Central memory CD4-positive, alpha-beta T cell (primary cell): ENCODE measurements around the gene DNAJA4.

Experiments used
- DNase-seq: peaks from one replicate; pipeline ENCODE4 v3.0.0; 2022

Gene DNAJA4

GRCh38 chr15:78317145-78317836, 52.9 kb downstream of the DNAJA4 start:
- no peak for DNase-seq

DNA sequence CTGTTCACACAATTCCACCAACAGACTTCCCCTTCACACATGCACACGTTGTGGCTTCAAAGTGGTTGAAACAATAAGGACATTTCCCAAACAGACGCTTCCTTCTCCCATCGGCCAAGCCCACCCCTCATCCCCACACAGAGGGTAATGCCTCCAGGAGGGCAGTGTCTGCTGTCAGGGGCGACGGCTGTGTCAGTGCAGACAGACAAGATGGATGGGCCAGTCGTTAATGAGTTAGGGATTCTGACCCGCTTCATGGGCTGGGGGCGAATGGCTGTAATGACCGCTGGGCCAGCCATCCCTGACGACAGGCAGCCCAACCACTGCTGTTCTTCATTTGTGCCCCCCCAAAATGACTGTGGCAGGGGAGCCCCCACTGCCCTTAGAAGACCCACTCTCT, 55.2 kb downstream of the DNAJA4 start:
- no peak for DNase-seq

DNA sequence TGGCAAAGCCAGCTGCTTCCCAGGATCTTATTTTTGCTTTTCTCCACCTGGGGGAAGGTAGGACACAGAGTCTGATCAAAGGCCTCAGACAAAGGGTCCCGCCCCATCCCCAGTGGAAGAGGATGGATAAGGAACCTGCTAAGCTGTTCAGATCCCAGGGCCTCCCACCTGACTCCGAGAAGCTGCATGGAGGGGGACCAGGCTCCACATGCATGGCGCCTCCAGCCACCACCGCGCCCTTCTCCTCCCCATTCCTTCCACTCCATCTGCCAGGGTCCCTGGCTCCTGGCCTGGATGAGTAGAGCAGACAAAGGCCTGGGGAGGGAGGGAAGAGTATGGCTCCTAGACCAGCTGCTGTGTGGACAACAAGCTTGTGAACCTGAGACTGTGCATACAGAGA, 55.8 kb downstream of the DNAJA4 start:
- no peak for DNase-seq

- no peak for DNase-seq
Measured at GRCh38 chr15:78321041-78321570, 56.7 kb downstream of the DNAJA4 start.

- no peak for DNase-seq
Measured at GRCh38 chr15:78321786-78322185, 57.4 kb downstream of the DNAJA4 start.

- DNase-seq, result no peak
Measured at GRCh38 chr15:78322243-78322642, 57.9 kb downstream of the DNAJA4 start.

- no peak for DNase-seq
Measured at GRCh38 chr15:78322724-78323521, 58.6 kb downstream of the DNAJA4 start.

GRCh38 chr15:78323693-78324092, 59.3 kb downstream of the DNAJA4 start:
- DNase-seq, result no peak

DNA sequence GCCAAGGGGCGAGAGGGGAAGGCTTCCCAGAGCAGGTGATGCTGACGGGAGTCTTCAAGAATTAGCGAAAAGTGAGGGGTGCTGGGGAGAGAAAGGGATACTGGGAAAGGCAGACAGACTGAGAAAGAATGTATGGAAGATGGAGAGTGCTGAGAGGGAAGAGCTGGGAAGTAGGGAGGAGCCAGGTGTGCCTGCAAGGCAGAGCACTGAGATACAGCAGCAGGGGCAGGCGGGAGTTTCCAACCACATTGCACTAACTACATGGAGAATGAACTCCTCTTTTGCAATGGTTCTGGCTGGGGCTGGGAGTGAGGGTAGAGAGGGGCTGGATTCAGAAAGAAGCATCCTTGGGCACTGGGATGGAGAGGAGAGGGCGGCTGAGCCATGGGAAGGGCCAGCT, 59.8 kb downstream of the DNAJA4 start:
- no peak for DNase-seq

DNA sequence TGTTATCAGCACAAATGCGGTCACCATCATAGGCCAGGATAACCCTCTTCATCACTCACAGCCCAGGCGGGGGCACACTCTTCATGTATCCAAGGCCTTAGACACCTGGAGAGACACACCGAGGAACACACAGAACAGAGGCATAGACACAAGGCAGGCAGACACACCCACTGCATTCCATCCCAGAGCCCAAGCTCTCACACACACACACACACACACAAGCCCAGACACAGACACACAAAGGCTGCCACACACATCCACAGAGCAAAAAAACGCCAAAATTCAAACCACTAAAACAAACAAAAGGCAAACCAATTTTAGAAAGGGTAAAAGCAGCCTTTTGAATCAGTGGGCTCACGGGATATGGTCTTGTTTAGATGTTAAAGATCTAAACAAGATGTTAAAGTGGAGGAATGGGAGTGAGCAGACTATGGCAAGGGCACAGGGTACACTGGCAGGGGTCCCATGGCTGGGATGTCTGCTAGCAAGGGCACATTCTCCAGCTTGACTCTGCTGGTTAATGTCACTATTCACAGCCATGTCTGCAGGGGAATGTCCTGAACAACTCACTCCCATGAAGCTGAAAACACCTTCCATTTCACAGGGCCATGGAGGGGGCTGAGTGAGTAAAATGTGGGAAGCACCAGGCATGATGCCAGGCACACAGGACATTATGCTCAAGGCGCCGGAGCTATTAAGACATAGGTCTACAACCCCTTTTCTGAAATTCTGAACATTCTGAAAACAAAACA, 60.9 kb downstream of the DNAJA4 start:
- no peak for DNase-seq

DNA sequence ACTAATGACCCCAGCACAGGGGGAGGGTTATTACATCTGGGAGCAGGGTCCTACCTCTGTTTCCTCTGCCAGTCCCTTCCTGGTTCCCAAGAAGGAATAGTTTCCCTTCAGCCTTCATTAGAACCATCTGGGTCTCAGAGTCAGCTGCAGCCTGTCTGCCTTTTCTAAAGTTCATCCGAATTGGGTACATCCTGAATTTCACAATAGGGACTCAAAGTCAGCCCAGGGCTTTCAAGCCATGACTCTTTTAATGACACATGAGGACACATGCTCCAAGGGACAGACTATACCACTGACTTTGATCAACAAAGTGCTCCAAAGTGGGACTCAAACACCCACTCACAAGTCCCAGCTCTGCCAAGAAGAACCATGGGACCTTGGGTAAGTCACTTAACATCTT, 63.1 kb downstream of the DNAJA4 start:
- no peak for DNase-seq

- DNase-seq, result no peak
Measured at GRCh38 chr15:78329625-78330024, 65.3 kb downstream of the DNAJA4 start.
